Kidney (tissue), 14 donors: ENCODE data around the gene GRIK2. TPM values are rescaled to one million over a fixed set of nuclear protein-coding genes. Genes with fewer than 3 reads are reported as not detected.

ENCODE experiments used
- DNase-seq, 5 donors: peaks; one replicate each; pipeline ENCODE4 v3.0.0-alpha.2; 2013 to 2020
- FAIRE-seq: peaks from 2 replicates; lab custom pipeline; 2012; peaks lifted over from hg19 to GRCh38; lab: Jason Lieb, UNC
- H3K27ac ChIP-seq, 2 donors: one replicate each; pipeline ENCODE4 v1.7.0; 2013; ENCODE audit warnings: low read depth in 2 of 2, low read length in 2 of 2, inconsistent platforms in 1 of 2
- H3K27me3 ChIP-seq: one replicate; pipeline ENCODE4 v1.7.1; 2013; ENCODE audit warnings: low read length, inconsistent platforms; ENCODE audit not compliant: control insufficient read depth, insufficient read depth
- H3K36me3 ChIP-seq, 3 donors: one replicate each; pipeline versions ENCODE4 v1.7.0 to v1.7.1; 2013; ENCODE audit warnings: low read length in 3 of 3, control low read depth in 1 of 3, inconsistent platforms in 1 of 3; ENCODE audit not compliant: insufficient read depth in 3 of 3, control insufficient read depth in 2 of 3
- H3K4me1 ChIP-seq, 3 donors: one replicate each; pipeline versions ENCODE4 v1.7.0 to v1.7.1; 2013; ENCODE audit warnings: low read length in 3 of 3, inconsistent platforms in 1 of 3, low read depth in 1 of 3; ENCODE audit not compliant: control insufficient read depth in 2 of 3, insufficient read depth in 2 of 3
- H3K4me3 ChIP-seq, 3 donors: one replicate each; pipeline versions ENCODE4 v1.7.0 to v1.8.1; 2013; ENCODE audit warnings: low read length in 3 of 3, control low read depth in 1 of 3, inconsistent platforms in 1 of 3
- H3K9ac ChIP-seq, 3 donors: one replicate each; pipeline versions ENCODE4 v1.7.0 to v1.7.1; 2013; ENCODE audit warnings: low read length in 3 of 3, control low read depth in 1 of 3, inconsistent platforms in 1 of 3
- H3K9me3 ChIP-seq, 3 donors: one replicate each; pipeline versions ENCODE4 v1.7.0 to v1.7.1; 2013; ENCODE audit warnings: low read length in 3 of 3, control low read depth in 1 of 3, inconsistent platforms in 1 of 3; ENCODE audit not compliant: control insufficient read depth in 2 of 3, insufficient read depth in 1 of 3
- CTCF ChIP-seq: IDR thresholded peaks from 3 replicates; pipeline ENCODE4 v1.5.1; 2012; ENCODE audit warnings: mild to moderate bottlenecking, moderate library complexity, borderline replicate concordance; ENCODE audit not compliant: insufficient read depth; ENCODE audit errors: extremely low read depth
- intact Hi-C: fragments of 100-400 bp; cut with DNase I; formaldehyde crosslinking; loops from one replicate; pipeline ENCODE4 v1.11.1; 2022
- polyA plus RNA-seq: library from polyadenylated mRNA; stranded (reverse); fragments of 350-450 nt; fragmentation: Illumina TruSeq; extraction: RNeasy Lipid Tissue Mini Kit (QIAGEN cat#74804); gene quantifications from one replicate; pipeline ENCODE4 v1.2.3, GENCODE V29; 2014; ENCODE audit warnings: low read depth, low replicate concordance; ENCODE audit not compliant: insufficient read depth
- total RNA-seq: library from RNA; stranded (reverse); fragmentation: NEBNext Ultra II Directional; extraction: Animal tissue kit (Norgen Biotek cat#: 25700); gene quantifications from one replicate; pipeline ENCODE4 v1.2.1, GENCODE V29; 2021
- donor health status: control.
- donor health status: control.
- donor health status: control.
- donor health status: control.
- donor health status: control.
- donor health status: DM: yes; HTN: yes; CAD: no.
- donor health status: Normal renal cell carcinoma (clear cell type).

The GRIK2 gene
- total and polyA plus RNA-seq, 2 donors from 2014 or later: 0.82 to 1.4 TPM

- Histone ChIP-seq H3K9me3 (no peaks in the 10 kb centered on the region), H3K27ac (no peak overlapping the region), H3K27me3 (no peaks in the 10 kb centered on the region), H3K4me1 (no peaks in the 10 kb centered on the region), H3K36me3 (no peaks in the 10 kb centered on the region), H3K9ac (no peak overlapping the region), H3K4me3 (no peak overlapping the region)
- intact Hi-C loops: no loop called here
- no peak for DNase-seq
- no peak for TF ChIP-seq CTCF
- no peak for FAIRE-seq
Observed at GRCh38 chr6:101490857-101491256, 97.3 kb downstream of the GRIK2 start.

- Histone ChIP-seq H3K36me3 (no peaks in the 10 kb centered on the region), H3K9me3 (no peaks in the 10 kb centered on the region), H3K4me3 (no peak overlapping the region), H3K27me3 (no peaks in the 10 kb centered on the region), H3K9ac (no peak overlapping the region), H3K27ac (no peak overlapping the region), H3K4me1 (no peaks in the 10 kb centered on the region)
- no peak for TF ChIP-seq CTCF
- intact Hi-C loops: no loop called here
- DNase-seq: no peak
- no peak for FAIRE-seq
Observed at GRCh38 chr6:101502818-101503217, 109.3 kb downstream of the GRIK2 start.

- Histone ChIP-seq H3K9me3 (no peaks in the 10 kb centered on the region), H3K4me3 (no peak overlapping the region), H3K9ac (no peak overlapping the region), H3K27ac (no peak overlapping the region), H3K4me1 (no peaks in the 10 kb centered on the region), H3K27me3 (no peaks in the 10 kb centered on the region), H3K36me3 (no peaks in the 10 kb centered on the region)
- intact Hi-C loops: no loop called here
- FAIRE-seq (no peak), DNase-seq (no peak)
- TF ChIP-seq CTCF: no peak
Observed at GRCh38 chr6:101509536-101509935, 116.0 kb downstream of the GRIK2 start.

- intact Hi-C loops: no loop called here
- Histone ChIP-seq H3K36me3 (no peaks in the 10 kb centered on the region), H3K4me1 (no peaks in the 10 kb centered on the region), H3K9me3 (no peaks in the 10 kb centered on the region), H3K27me3 (no peaks in the 10 kb centered on the region), H3K27ac (no peak overlapping the region), H3K4me3 (no peak overlapping the region), H3K9ac (no peak overlapping the region)
- no peak for FAIRE-seq
- DNase-seq: no peak
- TF ChIP-seq CTCF: no peak
Observed at GRCh38 chr6:101513181-101513580, 119.7 kb downstream of the GRIK2 start.
